Measurements from ENCODE around the gene IQCK. TPM values are rescaled to one million over a fixed set of nuclear protein-coding genes. Genes with fewer than 3 reads are reported as not detected.
A peak's percentile ranks its signal among the peaks of the same experiment; 100 is the strongest.

Gene IQCK, protein sequence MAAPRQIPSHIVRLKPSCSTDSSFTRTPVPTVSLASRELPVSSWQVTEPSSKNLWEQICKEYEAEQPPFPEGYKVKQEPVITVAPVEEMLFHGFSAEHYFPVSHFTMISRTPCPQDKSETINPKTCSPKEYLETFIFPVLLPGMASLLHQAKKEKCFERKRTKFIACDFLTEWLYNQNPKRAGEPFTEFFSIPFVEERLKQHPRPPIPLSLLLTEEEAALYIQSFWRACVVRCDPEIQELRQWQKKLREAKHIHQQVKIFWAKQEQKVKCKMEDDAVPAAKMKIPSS
- total RNA-seq (2021; ENCODE audit: unreplicated experiment) = 15.5 TPM
- 14.3 TPM for polyA plus RNA-seq (2012; ENCODE audit: insufficient read length)
- Bru-seq, nascent RNA = percentile 57 among the genes with signal in this experiment
- percentile 52 among the genes with signal in this experiment for BruChase-seq, experiment 1, labeled RNA remaining after a 2-hour chase
- BruChase-seq, experiment 2, labeled RNA remaining after a 6-hour chase = percentile 49 among the genes with signal in this experiment
- long read RNA-seq, partial matches to known transcripts = 17 of 29 reads
- long read RNA-seq, other reads (novel, unspliced or antisense) = 12 of 29 reads

DNA sequence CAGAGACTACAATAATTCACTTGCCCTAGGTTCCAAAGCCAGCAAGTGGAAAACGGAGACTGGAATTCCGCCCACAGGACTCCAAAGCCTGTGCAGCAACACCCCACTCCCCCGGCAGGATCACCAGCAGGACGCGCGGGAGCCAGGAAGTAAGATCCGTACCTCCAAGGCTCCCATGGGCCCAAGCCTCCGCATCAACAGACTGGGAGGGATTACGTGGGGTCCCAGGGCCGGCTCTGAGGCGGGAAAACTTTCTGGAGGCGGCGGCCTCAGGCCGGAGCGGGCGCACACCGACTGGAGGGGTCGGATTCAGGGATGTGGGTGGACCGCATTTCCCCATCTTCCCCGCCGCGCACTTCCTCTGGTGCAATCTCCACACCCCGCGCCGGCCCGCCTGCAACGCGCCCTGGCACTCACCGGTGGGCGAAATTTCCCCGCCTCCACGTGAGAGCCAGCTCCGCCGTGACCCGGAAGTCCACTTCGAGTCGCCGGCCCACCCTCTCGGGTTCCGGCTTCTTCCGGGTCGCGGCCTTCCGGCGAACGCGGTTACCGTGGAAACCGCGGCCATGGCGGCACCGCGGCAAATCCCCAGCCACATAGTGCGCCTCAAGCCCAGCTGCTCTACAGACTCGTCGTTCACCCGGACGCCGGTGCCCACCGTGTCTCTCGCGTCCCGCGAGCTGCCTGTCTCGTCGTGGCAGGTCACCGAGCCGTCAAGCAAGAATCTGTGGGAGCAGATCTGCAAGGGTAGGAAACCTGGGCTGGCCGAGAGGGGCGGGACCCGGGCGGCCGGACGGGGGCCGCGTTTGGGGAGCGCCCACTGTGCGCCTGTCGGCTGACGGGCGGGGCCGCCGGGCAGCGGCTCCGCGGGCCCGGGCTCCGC is at the start of gene IQCK, which contains the start of gene KNOP1:
Gene IQCK (plus strand): TSS at position 531 of the 883 bp plus-strand sequence. CDS start 36 bp downstream, at position 567.
Gene KNOP1 (minus strand): TSS at position 487 of the 883 bp plus-strand sequence. CDS start 3,192 bp downstream, outside the sequence.
- POLR2A ChIA-PET = interaction anchor here (0.6 to 1.1 kb wide), 2 partner anchors 106 to 155 kb away, joined by 3 read pairs; no protein-coding TSS in a partner anchor
- H3K4me3 ChIP-seq (ENCODE audit: low read depth in 2 of 2, low read length in 2 of 2) = peak within 1 kb of the TSS; percentile 91 to 98
- no peaks in the 10 kb centered on the region for H3K9me3 ChIP-seq (ENCODE audit: control insufficient read depth, insufficient read depth, low read depth, low read length)
- peak; percentile 98 for ATAC-seq
- H3K27me3 ChIP-seq (ENCODE audit: control insufficient read depth, insufficient read depth, low read length) = no peaks in the 10 kb centered on the region
- peak within 1 kb of the TSS; percentile 92 for H3K27ac ChIP-seq (ENCODE audit: low read length)
- TF ChIP-seq POLR2AphosphoS5 (IDR thresholded peaks at IDR 0.05; ENCODE audit: low read depth, low read length) = no peak; the same call in none of the 2 replicates
- no peak for TF ChIP-seq TCF7L2 (IDR thresholded peaks at IDR 0.05; ENCODE audit: low read depth, low read length)
- TF ChIP-seq, protein P1, sequence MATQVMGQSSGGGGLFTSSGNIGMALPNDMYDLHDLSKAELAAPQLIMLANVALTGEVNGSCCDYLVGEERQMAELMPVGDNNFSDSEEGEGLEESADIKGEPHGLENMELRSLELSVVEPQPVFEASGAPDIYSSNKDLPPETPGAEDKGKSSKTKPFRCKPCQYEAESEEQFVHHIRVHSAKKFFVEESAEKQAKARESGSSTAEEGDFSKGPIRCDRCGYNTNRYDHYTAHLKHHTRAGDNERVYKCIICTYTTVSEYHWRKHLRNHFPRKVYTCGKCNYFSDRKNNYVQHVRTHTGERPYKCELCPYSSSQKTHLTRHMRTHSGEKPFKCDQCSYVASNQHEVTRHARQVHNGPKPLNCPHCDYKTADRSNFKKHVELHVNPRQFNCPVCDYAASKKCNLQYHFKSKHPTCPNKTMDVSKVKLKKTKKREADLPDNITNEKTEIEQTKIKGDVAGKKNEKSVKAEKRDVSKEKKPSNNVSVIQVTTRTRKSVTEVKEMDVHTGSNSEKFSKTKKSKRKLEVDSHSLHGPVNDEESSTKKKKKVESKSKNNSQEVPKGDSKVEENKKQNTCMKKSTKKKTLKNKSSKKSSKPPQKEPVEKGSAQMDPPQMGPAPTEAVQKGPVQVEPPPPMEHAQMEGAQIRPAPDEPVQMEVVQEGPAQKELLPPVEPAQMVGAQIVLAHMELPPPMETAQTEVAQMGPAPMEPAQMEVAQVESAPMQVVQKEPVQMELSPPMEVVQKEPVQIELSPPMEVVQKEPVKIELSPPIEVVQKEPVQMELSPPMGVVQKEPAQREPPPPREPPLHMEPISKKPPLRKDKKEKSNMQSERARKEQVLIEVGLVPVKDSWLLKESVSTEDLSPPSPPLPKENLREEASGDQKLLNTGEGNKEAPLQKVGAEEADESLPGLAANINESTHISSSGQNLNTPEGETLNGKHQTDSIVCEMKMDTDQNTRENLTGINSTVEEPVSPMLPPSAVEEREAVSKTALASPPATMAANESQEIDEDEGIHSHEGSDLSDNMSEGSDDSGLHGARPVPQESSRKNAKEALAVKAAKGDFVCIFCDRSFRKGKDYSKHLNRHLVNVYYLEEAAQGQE (IDR thresholded peaks at IDR 0.05; ENCODE audit: insufficient read depth in 1 of 2, low read depth in 2 of 2, low read length in 1 of 2) = no peak
- TF ChIP-seq SIN3A (IDR thresholded peaks at IDR 0.05; ENCODE audit: borderline replicate concordance, insufficient read depth, low read depth, low read length) = peak; percentile 94
- TF ChIP-seq, protein P2, sequence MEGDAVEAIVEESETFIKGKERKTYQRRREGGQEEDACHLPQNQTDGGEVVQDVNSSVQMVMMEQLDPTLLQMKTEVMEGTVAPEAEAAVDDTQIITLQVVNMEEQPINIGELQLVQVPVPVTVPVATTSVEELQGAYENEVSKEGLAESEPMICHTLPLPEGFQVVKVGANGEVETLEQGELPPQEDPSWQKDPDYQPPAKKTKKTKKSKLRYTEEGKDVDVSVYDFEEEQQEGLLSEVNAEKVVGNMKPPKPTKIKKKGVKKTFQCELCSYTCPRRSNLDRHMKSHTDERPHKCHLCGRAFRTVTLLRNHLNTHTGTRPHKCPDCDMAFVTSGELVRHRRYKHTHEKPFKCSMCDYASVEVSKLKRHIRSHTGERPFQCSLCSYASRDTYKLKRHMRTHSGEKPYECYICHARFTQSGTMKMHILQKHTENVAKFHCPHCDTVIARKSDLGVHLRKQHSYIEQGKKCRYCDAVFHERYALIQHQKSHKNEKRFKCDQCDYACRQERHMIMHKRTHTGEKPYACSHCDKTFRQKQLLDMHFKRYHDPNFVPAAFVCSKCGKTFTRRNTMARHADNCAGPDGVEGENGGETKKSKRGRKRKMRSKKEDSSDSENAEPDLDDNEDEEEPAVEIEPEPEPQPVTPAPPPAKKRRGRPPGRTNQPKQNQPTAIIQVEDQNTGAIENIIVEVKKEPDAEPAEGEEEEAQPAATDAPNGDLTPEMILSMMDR (IDR thresholded peaks at IDR 0.05) = no peak
- peaks cover 3% of the 10 kb centered on the region; the same call in 1 of the 2 replicates for H3K36me3 ChIP-seq (ENCODE audit: control insufficient read depth, insufficient read depth, low read length)
- BruUV-seq (replicated peaks) = no TSS peak
- CTCF ChIA-PET = interaction anchor here (0.7 kb wide), 1 partner anchor 167 kb away, joined by 3 read pairs; no protein-coding TSS in a partner anchor
- intact Hi-C loops (cut with micrococcal nuclease; ENCODE audit: unreplicated experiment) (no loop called here), in situ Hi-C loops (cut with HindIII; ENCODE audit: low pct_unique_long_range_greater_than_20kb, low sequenced_read_pairs) (no loop called here)
- no peak for DNase-seq (ENCODE audit: low read depth, low spot score)
- 0 out of 2 replicates have a peak, but pooled peaks cover 4% of the 10 kb centered on the region for H3K4me1 ChIP-seq (ENCODE audit: control insufficient read depth, insufficient read depth, low read length)

DNA sequence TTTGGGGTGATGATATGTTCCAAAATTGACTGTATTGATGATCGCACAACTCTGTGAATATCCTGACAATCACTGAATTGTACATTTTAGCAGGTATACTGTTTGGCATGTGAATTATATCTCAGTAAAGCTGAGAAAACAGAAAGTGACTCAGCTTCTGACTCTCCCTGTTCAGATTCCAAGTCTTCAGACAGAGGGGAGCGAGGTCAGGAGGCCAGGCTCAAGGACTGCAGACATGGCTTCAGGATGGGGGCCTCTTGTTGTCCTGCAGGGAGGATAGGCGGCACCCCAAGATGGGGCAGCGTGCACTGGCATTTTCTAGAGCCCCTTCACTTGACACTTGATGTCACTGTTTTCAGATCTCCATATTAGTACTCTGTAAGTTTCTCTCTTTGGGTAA is 45.7 kb upstream of the IQCK start:
- BruUV-seq (replicated peaks) = no TSS peak
- CTCF ChIA-PET = no interaction called here
- Histone ChIP-seq H3K4me3 (ENCODE audit: low read depth in 2 of 2, low read length in 2 of 2) (no peak overlapping the region), H3K27ac (ENCODE audit: low read length) (no peak overlapping the region), H3K27me3 (ENCODE audit: control insufficient read depth, insufficient read depth, low read length) (no peaks in the 10 kb centered on the region), H3K9me3 (ENCODE audit: control insufficient read depth, insufficient read depth, low read depth, low read length) (no peaks in the 10 kb centered on the region), H3K4me1 (ENCODE audit: control insufficient read depth, insufficient read depth, low read length) (no peaks in the 10 kb centered on the region), H3K36me3 (ENCODE audit: control insufficient read depth, insufficient read depth, low read length) (no peaks in the 10 kb centered on the region; the same call in 1 of the 2 replicates)
- ATAC-seq = no peak
- in situ Hi-C loops (cut with HindIII; ENCODE audit: low pct_unique_long_range_greater_than_20kb, low sequenced_read_pairs) (no loop called here), intact Hi-C loops (cut with micrococcal nuclease; ENCODE audit: unreplicated experiment) (no loop called here)
- POLR2A ChIA-PET = no interaction called here
- TF ChIP-seq, protein P2 (IDR thresholded peaks at IDR 0.05) = no peak
- TF ChIP-seq TCF7L2 (IDR thresholded peaks at IDR 0.05; ENCODE audit: low read depth, low read length) (no peak), POLR2AphosphoS5 (IDR thresholded peaks at IDR 0.05; ENCODE audit: low read depth, low read length) (no peak), SIN3A (IDR thresholded peaks at IDR 0.05; ENCODE audit: borderline replicate concordance, insufficient read depth, low read depth, low read length) (no peak)
- TF ChIP-seq, protein P1 (IDR thresholded peaks at IDR 0.05; ENCODE audit: insufficient read depth in 1 of 2, low read depth in 2 of 2, low read length in 1 of 2) = no peak
- no peak for DNase-seq (ENCODE audit: low read depth, low spot score)

Measured in Panc1 (cell line).